ENCODE measurements around the gene TOLLIP. TPM values are rescaled to one million over a fixed set of nuclear protein-coding genes. Genes with fewer than 3 reads are reported as not detected.
A peak's percentile ranks its signal among the peaks of the same experiment; 100 is the strongest.

TOLLIP gene
- total RNA-seq, 1 donor from 2014 or later = 71.1 TPM

GRCh38 chr11:1300121-1300520, 9.3 kb downstream of the TOLLIP start:
- no peak overlapping the region for H3K27ac ChIP-seq
- no peak for TF ChIP-seq CTCF (IDR thresholded peaks at IDR 0.05)
- H3K9me3 ChIP-seq = no peaks in the 10 kb centered on the region
- ATAC-seq (no peak), DNase-seq (no peak)
- H3K36me3 ChIP-seq = no peaks in the 10 kb centered on the region
- H3K4me1 ChIP-seq = peaks cover 66% of the 10 kb centered on the region
- intact Hi-C loops (cut with DNase I) = no loop called here
- H3K27me3 ChIP-seq = no peaks in the 10 kb centered on the region
- H3K4me3 ChIP-seq = no peak overlapping the region

GRCh38 chr11:1299621-1300020, 9.8 kb downstream of the TOLLIP start:
- Histone ChIP-seq H3K36me3 (no peaks in the 10 kb centered on the region), H3K9me3 (no peaks in the 10 kb centered on the region), H3K27me3 (no peaks in the 10 kb centered on the region), H3K4me3 (no peak overlapping the region), H3K27ac (no peak overlapping the region), H3K4me1 (peaks cover 61% of the 10 kb centered on the region)
- TF ChIP-seq CTCF (IDR thresholded peaks at IDR 0.05) = no peak
- intact Hi-C loops (cut with DNase I) = no loop called here
- ATAC-seq = no peak
- no peak for DNase-seq

GRCh38 chr11:1298695-1299492, 10.5 kb downstream of the TOLLIP start:
- intact Hi-C loops (cut with DNase I) = no loop called here
- Histone ChIP-seq H3K9me3 (no peaks in the 10 kb centered on the region), H3K27ac (peak overlapping the region; percentile 2), H3K36me3 (peaks cover under 1% of the 10 kb centered on the region), H3K4me3 (no peak overlapping the region), H3K4me1 (peaks cover 53% of the 10 kb centered on the region), H3K27me3 (no peaks in the 10 kb centered on the region)
- ATAC-seq (peak; percentile 89), DNase-seq (peak; percentile 95)
- TF ChIP-seq CTCF (IDR thresholded peaks at IDR 0.05) = no peak

- no peaks in the 10 kb centered on the region for H3K27me3 ChIP-seq
- intact Hi-C loops (cut with DNase I) = no loop called here
- no peak overlapping the region for H3K27ac ChIP-seq
- no peak overlapping the region for H3K4me3 ChIP-seq
- H3K9me3 ChIP-seq = no peaks in the 10 kb centered on the region
- peaks cover 11% of the 10 kb centered on the region for H3K36me3 ChIP-seq
- peak; percentile 61 for DNase-seq
- peaks cover 43% of the 10 kb centered on the region for H3K4me1 ChIP-seq
- TF ChIP-seq CTCF (IDR thresholded peaks at IDR 0.05) = no peak
- peak; percentile 2 for ATAC-seq
Observed at GRCh38 chr11:1297576-1298473, 11.6 kb downstream of the TOLLIP start.

- H3K9me3 ChIP-seq = no peaks in the 10 kb centered on the region
- no peak for ATAC-seq
- H3K4me1 ChIP-seq = peaks cover 35% of the 10 kb centered on the region
- H3K36me3 ChIP-seq = peaks cover 16% of the 10 kb centered on the region
- no peaks in the 10 kb centered on the region for H3K27me3 ChIP-seq
- intact Hi-C loops (cut with DNase I) = no loop called here
- peak; percentile 48 for DNase-seq
- H3K4me3 ChIP-seq = no peak overlapping the region
- TF ChIP-seq CTCF (IDR thresholded peaks at IDR 0.05) = no peak
- no peak overlapping the region for H3K27ac ChIP-seq
Observed at GRCh38 chr11:1297011-1297575, 12.3 kb downstream of the TOLLIP start.

Measured in upper lobe of right lung (tissue), 1 donor.